H1 (cell line): Measurements from ENCODE around the gene ANKRD13C. TPM values are rescaled to one million over a fixed set of nuclear protein-coding genes. Genes with fewer than 3 reads are reported as not detected.

Source experiments
- CTCF ChIA-PET: fragments of 300-600 bp; sonication (Branson Sonifier 250); formaldehyde crosslinking; loops from one replicate; lab custom pipeline; 2021; ENCODE audit not compliant: partially characterized antibody; lab: Charles Lee
- POLR2A ChIA-PET: fragments of 300-600 bp; sonication (Branson Sonifier 250); formaldehyde crosslinking; loops from one replicate; lab custom pipeline; 2021; ENCODE audit warnings: inconsistent platforms; ENCODE audit not compliant: partially characterized antibody; lab: Charles Lee
- DNase-seq, 2 experiments: peaks; one replicate each; pipeline versions ENCODE4 v3.0.0 to v3.0.0-alpha.2; 2010 to 2022; ENCODE audit warnings: low spot score in 2 of 2, low read depth in 1 of 2, mixed read lengths in 1 of 2
- FAIRE-seq: peaks from 2 replicates; lab custom pipeline; 2011; peaks lifted over from hg19 to GRCh38; lab: Jason Lieb, UNC
- H2AFZ ChIP-seq: 2 replicates; pipeline ENCODE4 v1.8.1; 2012; ENCODE audit warnings: low read length, inconsistent platforms
- H2AK5ac ChIP-seq: 2 replicates; pipeline ENCODE4 v1.6.1; 2013; ENCODE audit warnings: low read depth, low read length
- H2BK120ac ChIP-seq: replicated peaks from 2 replicates; pipeline ENCODE3; 2013; ENCODE audit warnings: low read depth, low read length, inconsistent platforms
- H2BK12ac ChIP-seq: 2 replicates; pipeline ENCODE4 v1.6.1; 2013; ENCODE audit warnings: low read depth, low read length
- H2BK15ac ChIP-seq: 2 replicates; pipeline ENCODE4 v1.6.1; 2013; ENCODE audit warnings: low read length
- H2BK20ac ChIP-seq: 2 replicates; pipeline ENCODE4 v1.6.1; 2013; ENCODE audit warnings: low read length
- H2BK5ac ChIP-seq: 2 replicates; pipeline ENCODE4 v1.6.1; 2013; ENCODE audit warnings: low read depth, low read length
- H3K14ac ChIP-seq: 2 replicates; pipeline ENCODE4 v1.6.1; 2013; ENCODE audit warnings: inconsistent platforms; ENCODE audit not compliant: insufficient read length
- H3K18ac ChIP-seq: 2 replicates; pipeline ENCODE4 v1.6.1; 2013; ENCODE audit warnings: low read length; ENCODE audit errors: extremely low read depth
- H3K23ac ChIP-seq: 2 replicates; pipeline ENCODE4 v1.6.1; 2013; ENCODE audit warnings: inconsistent platforms; ENCODE audit not compliant: insufficient read length
- H3K23me2 ChIP-seq: 2 replicates; pipeline ENCODE4 v1.6.1; 2013; ENCODE audit warnings: low read depth, low read length
- H3K27ac ChIP-seq: 2 replicates; pipeline ENCODE4 v1.6.1; 2011; ENCODE audit warnings: low read depth, low read length, inconsistent platforms
- H3K27me3 ChIP-seq, 4 experiments: replicated peaks in 1 of 4; 1 replicate in 1 of 4; 2 replicates in 3 of 4; pipeline versions ENCODE4 v1.6.1 to v1.8.1; 2011 to 2013; ENCODE audit warnings: low read length in 3 of 4, mild to moderate bottlenecking in 3 of 4, inconsistent platforms in 2 of 4, mixed read lengths in 2 of 4, moderate library complexity in 1 of 4; ENCODE audit not compliant: control insufficient read depth in 3 of 4, insufficient read depth in 3 of 4; ENCODE audit errors: extremely low read depth in 1 of 4
- H3K36me3 ChIP-seq, 4 experiments: 2 replicates each; pipeline versions ENCODE4 v1.6.1 to v1.8.1; 2011 to 2013; ENCODE audit warnings: mild to moderate bottlenecking in 4 of 4, low read length in 3 of 4, moderate library complexity in 2 of 4, control low read depth in 1 of 4, inconsistent platforms in 1 of 4; ENCODE audit not compliant: insufficient read depth in 4 of 4, control insufficient read depth in 2 of 4
- H3K4ac ChIP-seq: replicated peaks from 2 replicates; pipeline ENCODE3; 2013; ENCODE audit warnings: low read length, low read depth, mixed read lengths, inconsistent platforms; ENCODE audit not compliant: insufficient read length
- H3K4me1 ChIP-seq, 4 experiments: replicated peaks in 1 of 4; 1 replicate in 1 of 4; 2 replicates in 3 of 4; pipeline versions ENCODE4 v1.6.1 to v1.8.1; 2011 to 2013; ENCODE audit warnings: low read length in 3 of 4, inconsistent platforms in 2 of 4, mixed read lengths in 1 of 4; ENCODE audit not compliant: insufficient read depth in 4 of 4, control insufficient read depth in 3 of 4
- H3K4me2 ChIP-seq, 2 experiments: 2 replicates each; pipeline versions ENCODE4 v1.6.1 to v1.8.1; 2011 to 2013; ENCODE audit warnings: low read depth in 2 of 2, low read length in 2 of 2, control low read depth in 1 of 2, inconsistent platforms in 1 of 2, mild to moderate bottlenecking in 1 of 2; ENCODE audit not compliant: insufficient read depth in 1 of 2
- H3K4me3 ChIP-seq, 4 experiments: fragments of 200-600, 300-600 bp in 1 of 4; sonication (generic), shearing (Covaris generic), sonication (Bioruptor Twin) in 1 of 4; 2 replicates each; pipeline versions ENCODE4 v1.5.1 to v1.8.1; 2011 to 2016; ENCODE audit warnings: low read length in 4 of 4, low read depth in 3 of 4, control low read depth in 2 of 4, inconsistent platforms in 2 of 4, mild to moderate bottlenecking in 2 of 4, mixed read lengths in 1 of 4, moderate library complexity in 1 of 4; ENCODE audit not compliant: insufficient read depth in 2 of 4; ENCODE audit errors: extremely low read depth in 1 of 4
- H3K56ac ChIP-seq: replicated peaks from 2 replicates; pipeline ENCODE3; 2013; ENCODE audit warnings: low read depth, mild to moderate bottlenecking, mixed read lengths, low read length, inconsistent platforms; ENCODE audit not compliant: insufficient read length
- H3K79me1 ChIP-seq: 2 replicates; pipeline ENCODE4 v1.6.1; 2013; ENCODE audit warnings: low read depth, low read length, control low read depth
- H3K79me2 ChIP-seq, 2 experiments: 2 replicates each; pipeline versions ENCODE4 v1.6.1 to v1.8.1; 2012 to 2013; ENCODE audit warnings: low read length in 2 of 2, mild to moderate bottlenecking in 2 of 2, inconsistent platforms in 1 of 2; ENCODE audit not compliant: insufficient read depth in 2 of 2, control insufficient read depth in 1 of 2
- H3K9ac ChIP-seq, 4 experiments: replicated peaks in 1 of 4; 1 replicate in 1 of 4; 2 replicates in 3 of 4; pipeline versions ENCODE4 v1.6.1 to v1.8.1; 2011 to 2013; ENCODE audit warnings: low read depth in 3 of 4, low read length in 3 of 4, control low read depth in 2 of 4, mild to moderate bottlenecking in 2 of 4, moderate library complexity in 2 of 4, inconsistent platforms in 1 of 4; ENCODE audit errors: extremely low read depth in 1 of 4
- H3K9me3 ChIP-seq, 2 experiments: 2 replicates each; pipeline versions ENCODE4 v1.6.1 to v1.8.1; 2012 to 2013; ENCODE audit warnings: mild to moderate bottlenecking in 2 of 2, moderate library complexity in 2 of 2, control low read depth in 1 of 2, inconsistent platforms in 1 of 2, low read depth in 1 of 2, low read length in 1 of 2, mixed read lengths in 1 of 2; ENCODE audit not compliant: insufficient read depth in 2 of 2
- H4K20me1 ChIP-seq, 2 experiments: replicated peaks in 1 of 2; 2 replicates each; pipeline versions ENCODE3 to v1.8.1; 2011 to 2013; ENCODE audit warnings: inconsistent platforms in 2 of 2, low read length in 2 of 2, mild to moderate bottlenecking in 1 of 2; ENCODE audit not compliant: insufficient read depth in 2 of 2, control insufficient read depth in 1 of 2
- H4K5ac ChIP-seq: 2 replicates; pipeline ENCODE4 v1.6.1; 2013; ENCODE audit warnings: low read length, low read depth, mixed read lengths, inconsistent platforms; ENCODE audit not compliant: insufficient read length
- H4K8ac ChIP-seq: 2 replicates; pipeline ENCODE4 v1.8.0; 2013; ENCODE audit warnings: mild to moderate bottlenecking, moderate library complexity, low read length, inconsistent platforms; ENCODE audit not compliant: insufficient read depth; ENCODE audit errors: extremely low read depth
- H4K91ac ChIP-seq: replicated peaks from 2 replicates; pipeline ENCODE3; 2013; ENCODE audit warnings: low read length, mixed read lengths, inconsistent platforms; ENCODE audit not compliant: insufficient read length
- BACH1 ChIP-seq: IDR thresholded peaks from 2 replicates; pipeline ENCODE4 v1.6.1; 2012; ENCODE audit warnings: low read length, improper control_type of control experiment
- CBX5 ChIP-seq: fragments of 300-800, 300-1000 bp; sonication (generic); IDR thresholded peaks from 2 replicates; pipeline ENCODE4 v1.7.1; 2016; ENCODE audit warnings: antibody characterized with exemption, low read length, low read depth
- CTBP2 ChIP-seq: IDR thresholded peaks from 2 replicates; pipeline ENCODE4 v1.7.0; 2011; ENCODE audit warnings: borderline replicate concordance, mild to moderate bottlenecking, moderate library complexity, mixed read lengths, low read length; ENCODE audit not compliant: insufficient read depth, insufficient read length
- POLR2AphosphoS5 ChIP-seq: IDR thresholded peaks from 2 replicates; pipeline ENCODE4 v1.6.1; 2011; ENCODE audit warnings: low read depth, low read length
- RAD21 ChIP-seq, 2 experiments: IDR thresholded peaks in 1 of 2; conservative IDR thresholded peaks in 1 of 2; 2 replicates each; pipeline ENCODE4 v1.6.1; 2011; ENCODE audit warnings: low read depth in 2 of 2, low read length in 2 of 2, improper control_type of control experiment in 1 of 2, inconsistent platforms in 1 of 2, mild to moderate bottlenecking in 1 of 2, moderate library complexity in 1 of 2
- SAP30 ChIP-seq: fragments of 300-600 bp; sonication (generic); IDR thresholded peaks from 2 replicates; pipeline ENCODE4 v1.7.1; 2012; ENCODE audit warnings: low read length, moderate library complexity, mild to moderate bottlenecking, inconsistent platforms; ENCODE audit not compliant: insufficient read depth, insufficient replicate concordance
- SIRT6 ChIP-seq: IDR thresholded peaks from one replicate; pipeline ENCODE4 v1.7.1; 2012; ENCODE audit warnings: low read length, inconsistent platforms
- TAF1 ChIP-seq: IDR thresholded peaks from 2 replicates; pipeline ENCODE4 v1.6.1; 2011; ENCODE audit warnings: mild to moderate bottlenecking, low read depth, low read length
- YY1 ChIP-seq: IDR thresholded peaks from 2 replicates; pipeline ENCODE4 v1.6.1; 2011; ENCODE audit warnings: low read depth, mild to moderate bottlenecking, low read length
- ZNF274 ChIP-seq: IDR thresholded peaks from 2 replicates; pipeline ENCODE4 v1.7.0; 2012; ENCODE audit warnings: low read length, borderline replicate concordance; ENCODE audit errors: extremely low read depth
- WGBS, 2 experiments: shearing (Covaris generic) in 1 of 2; methylation state at CpG; one replicate each; pipeline versions ENCODE4 v1.1.6 to v1.1.7; 2013 to 2015; ENCODE audit warnings: low lambda C conversion rate in 2 of 2, mixed read lengths in 2 of 2, inconsistent platforms in 1 of 2, low coverage in 1 of 2, missing lambda C conversion rate in 1 of 2; ENCODE audit not compliant: insufficient replicate concordance in 2 of 2, insufficient coverage in 1 of 2, insufficient read length in 1 of 2; ENCODE audit errors: extremely low coverage in 1 of 2, missing lambda C conversion rate in 1 of 2; 5-methylcytosine and 5-hydroxymethylcytosine counted together
- polyA plus RNA-seq, 7 experiments: library from polyadenylated mRNA; depleted of rRNA in 3 of 7; stranded (reverse) in 5 of 7; unstranded in 2 of 7; fragments of >200 nt in 5 of 7; fragments of 200-250 nt in 2 of 7; gene quantifications; 1 replicate in 5 of 7; 2 replicates in 1 of 7; 4 replicates in 1 of 7; pipeline versions ENCODE4 v1.2.1 to v1.2.3, GENCODE V29; 2011 to 2013; ENCODE audit warnings: missing spikeins in 2 of 7, mixed read lengths in 2 of 7
- total RNA-seq: library from RNA; stranded (reverse); fragmentation: NEBNext Ultra II Directional; extraction: Animal tissue kit (Norgen Biotek cat#: 25700); gene quantifications from 2 replicates; pipeline ENCODE4 v1.2.1, GENCODE V29; 2021
- TF ChIP-seq, protein P1 (sequence below), 3 experiments: IDR thresholded peaks; 1 replicate in 2 of 3; 2 replicates in 1 of 3; pipeline versions ENCODE4 v1.5.1 to v1.6.1; 2011; ENCODE audit warnings: low read length in 3 of 3, mild to moderate bottlenecking in 3 of 3, inconsistent platforms in 2 of 3, low read depth in 1 of 3, moderate library complexity in 1 of 3; ENCODE audit not compliant: insufficient read depth in 1 of 3; ENCODE audit errors: control extremely low read depth in 1 of 3

The ANKRD13C gene
- total and polyA plus RNA-seq, 2 of the 8 experiments (the other 6 are each of a cell fraction or from before 2014, with no cell fraction given): 4.8 to 21.7 TPM

DNA sequence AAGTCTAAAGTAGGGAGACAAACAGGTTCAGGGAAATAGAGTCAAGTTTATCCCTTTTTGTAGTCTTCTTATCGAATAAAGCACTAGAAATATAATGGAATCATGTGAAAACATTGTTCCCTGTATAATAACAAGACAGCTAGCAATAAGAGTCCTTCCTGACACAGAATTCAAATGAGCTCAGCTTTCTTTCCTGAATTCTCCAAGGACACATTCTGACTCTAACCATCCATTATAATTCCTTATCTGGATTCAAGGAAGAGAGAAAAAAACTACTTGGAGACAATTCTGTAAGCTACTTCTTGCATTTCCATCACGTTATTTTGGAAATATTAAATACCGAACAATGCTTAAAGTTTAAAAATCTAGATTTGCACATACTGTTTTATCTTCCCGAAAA is 58.8 kb downstream of the ANKRD13C start:
- H2BK20ac ChIP-seq: no peak overlapping the region
- no peak overlapping the region for H2AFZ ChIP-seq
- H3K9ac ChIP-seq: no peak overlapping the region
- peaks cover 0 to 2% of the 10 kb centered on the region in 2 experiments for H4K20me1 ChIP-seq
- H3K9me3 ChIP-seq: no peaks in the 10 kb centered on the region
- no peak overlapping the region for H2BK15ac ChIP-seq
- no peak overlapping the region for H2BK12ac ChIP-seq
- H4K8ac ChIP-seq: no peak overlapping the region
- no peak overlapping the region for H3K4me3 ChIP-seq
- no peak overlapping the region for H3K4ac ChIP-seq
- H3K79me2 ChIP-seq: no peaks in the 10 kb centered on the region
- FAIRE-seq (no peak), DNase-seq (no peak)
- H4K91ac ChIP-seq: no peak overlapping the region
- H3K56ac ChIP-seq: no peak overlapping the region
- H3K27ac ChIP-seq: no peak overlapping the region
- peaks cover 0 to 51% (median 12%) of the 10 kb centered on the region in 4 experiments; a peak in 5 of 8 replicates for H3K36me3 ChIP-seq
- H3K23me2 ChIP-seq: no peaks in the 10 kb centered on the region; the same call in 1 of the 2 replicates
- H3K79me1 ChIP-seq: no peaks in the 10 kb centered on the region
- no peak overlapping the region for H3K18ac ChIP-seq
- H3K4me1 ChIP-seq: no peaks in the 10 kb centered on the region
- no peak overlapping the region for H4K5ac ChIP-seq
- H3K23ac ChIP-seq: no peak overlapping the region
- POLR2A ChIA-PET: interaction anchor here (1.1 kb wide), 1 partner anchor 115 kb away, joined by 3 read pairs; the partner anchor contains the start of gene CTH
- H2AK5ac ChIP-seq: no peak overlapping the region
- 94% methylated on average over 4 of the region's 4 CpGs; no CpG with 5 or more reads in 1 of the 2 experiments for WGBS, 2 experiments
- H2BK120ac ChIP-seq: no peak overlapping the region
- CTCF ChIA-PET: no interaction called here
- H2BK5ac ChIP-seq: no peak overlapping the region
- no peak overlapping the region for H3K14ac ChIP-seq
- no peak overlapping the region for H3K4me2 ChIP-seq
- no peak for TF ChIP-seq ZNF274
- TF ChIP-seq YY1: no peak
- TF ChIP-seq BACH1: no peak
- no peak for TF ChIP-seq SAP30
- TF ChIP-seq, protein P1, sequence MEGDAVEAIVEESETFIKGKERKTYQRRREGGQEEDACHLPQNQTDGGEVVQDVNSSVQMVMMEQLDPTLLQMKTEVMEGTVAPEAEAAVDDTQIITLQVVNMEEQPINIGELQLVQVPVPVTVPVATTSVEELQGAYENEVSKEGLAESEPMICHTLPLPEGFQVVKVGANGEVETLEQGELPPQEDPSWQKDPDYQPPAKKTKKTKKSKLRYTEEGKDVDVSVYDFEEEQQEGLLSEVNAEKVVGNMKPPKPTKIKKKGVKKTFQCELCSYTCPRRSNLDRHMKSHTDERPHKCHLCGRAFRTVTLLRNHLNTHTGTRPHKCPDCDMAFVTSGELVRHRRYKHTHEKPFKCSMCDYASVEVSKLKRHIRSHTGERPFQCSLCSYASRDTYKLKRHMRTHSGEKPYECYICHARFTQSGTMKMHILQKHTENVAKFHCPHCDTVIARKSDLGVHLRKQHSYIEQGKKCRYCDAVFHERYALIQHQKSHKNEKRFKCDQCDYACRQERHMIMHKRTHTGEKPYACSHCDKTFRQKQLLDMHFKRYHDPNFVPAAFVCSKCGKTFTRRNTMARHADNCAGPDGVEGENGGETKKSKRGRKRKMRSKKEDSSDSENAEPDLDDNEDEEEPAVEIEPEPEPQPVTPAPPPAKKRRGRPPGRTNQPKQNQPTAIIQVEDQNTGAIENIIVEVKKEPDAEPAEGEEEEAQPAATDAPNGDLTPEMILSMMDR (IDR thresholded peaks at IDR 0.05; ENCODE audit: control extremely low read depth in 1 of 3, insufficient read depth in 1 of 3, low read depth in 1 of 3, low read length in 3 of 3): no peak
- no peak for TF ChIP-seq POLR2AphosphoS5
- no peak for TF ChIP-seq CTBP2
- TF ChIP-seq SIRT6: no peak
- no peak for TF ChIP-seq TAF1
- TF ChIP-seq CBX5: no peak
- no peak for TF ChIP-seq RAD21 (IDR thresholded peaks at IDR 0.05 in 1 of 2, conservative IDR thresholded peaks at IDR 0.05 in 1 of 2; ENCODE audit: low read depth in 2 of 2, low read length in 2 of 2)
- TF ChIP-seq, all 59 proteins: peak for 0
- no peaks in the 10 kb centered on the region for H3K27me3 ChIP-seq
